HG03135 (cell line): ENCODE measurements around the gene TMEM174.
"Not testable (repeated sequence)": the region's sequence is repeated elsewhere in the genome, so short reads cannot be mapped to it uniquely, and the experiment has no call there.

Experiments used
- ATAC-seq: cut with Tn5 transposase; IDR thresholded peaks from one replicate; pipeline ENCODE4 v1.9.1; 2021; ENCODE audit warnings: mild to moderate bottlenecking, moderate library complexity; ENCODE audit not compliant: unreplicated experiment

The TMEM174 gene

GRCh38 chr5:73218552-73219171 is 45.7 kb downstream of the TMEM174 start:
- ATAC-seq, result no peak

GRCh38 chr5:73219336-73219735 is 46.3 kb downstream of the TMEM174 start:
- not testable (repeated sequence) for ATAC-seq

GRCh38 chr5:73221161-73221560 is 48.2 kb downstream of the TMEM174 start:
- ATAC-seq, result no peak

GRCh38 chr5:73221726-73222125 is 48.7 kb downstream of the TMEM174 start:
- no peak for ATAC-seq

GRCh38 chr5:73222173-73222572 is 49.2 kb downstream of the TMEM174 start:
- ATAC-seq, result no peak
